ENCODE data around the gene UST.
A peak's percentile ranks its signal among the peaks of the same experiment; 100 is the strongest.
"Not testable (repeated sequence)": the region's sequence is repeated elsewhere in the genome, so short reads cannot be mapped to it uniquely, and the experiment has no call there.

UST gene

GRCh38 chr6:148771896-148772554 lies 25.2 kb downstream of the UST start:
- in situ Hi-C loops (cut with MboI; ENCODE audit: low sequenced_read_pairs, unreplicated experiment) = no loop called here
- peak; percentile 28 for DNase-seq (ENCODE audit: low spot score)
- TF ChIP-seq CTCF (IDR thresholded peaks at IDR 0.05; ENCODE audit: borderline replicate concordance, control extremely low read depth, extremely low read depth, insufficient read depth, missing control alignments) = no peak

- TF ChIP-seq CTCF (IDR thresholded peaks at IDR 0.05; ENCODE audit: borderline replicate concordance, control extremely low read depth, extremely low read depth, insufficient read depth, missing control alignments) = no peak
- in situ Hi-C loops (cut with MboI; ENCODE audit: low sequenced_read_pairs, unreplicated experiment) = no loop called here
- DNase-seq (ENCODE audit: low spot score) = no peak
These were observed 28.3 kb downstream of the UST start for GRCh38 chr6:148775161-148775560.

DNA sequence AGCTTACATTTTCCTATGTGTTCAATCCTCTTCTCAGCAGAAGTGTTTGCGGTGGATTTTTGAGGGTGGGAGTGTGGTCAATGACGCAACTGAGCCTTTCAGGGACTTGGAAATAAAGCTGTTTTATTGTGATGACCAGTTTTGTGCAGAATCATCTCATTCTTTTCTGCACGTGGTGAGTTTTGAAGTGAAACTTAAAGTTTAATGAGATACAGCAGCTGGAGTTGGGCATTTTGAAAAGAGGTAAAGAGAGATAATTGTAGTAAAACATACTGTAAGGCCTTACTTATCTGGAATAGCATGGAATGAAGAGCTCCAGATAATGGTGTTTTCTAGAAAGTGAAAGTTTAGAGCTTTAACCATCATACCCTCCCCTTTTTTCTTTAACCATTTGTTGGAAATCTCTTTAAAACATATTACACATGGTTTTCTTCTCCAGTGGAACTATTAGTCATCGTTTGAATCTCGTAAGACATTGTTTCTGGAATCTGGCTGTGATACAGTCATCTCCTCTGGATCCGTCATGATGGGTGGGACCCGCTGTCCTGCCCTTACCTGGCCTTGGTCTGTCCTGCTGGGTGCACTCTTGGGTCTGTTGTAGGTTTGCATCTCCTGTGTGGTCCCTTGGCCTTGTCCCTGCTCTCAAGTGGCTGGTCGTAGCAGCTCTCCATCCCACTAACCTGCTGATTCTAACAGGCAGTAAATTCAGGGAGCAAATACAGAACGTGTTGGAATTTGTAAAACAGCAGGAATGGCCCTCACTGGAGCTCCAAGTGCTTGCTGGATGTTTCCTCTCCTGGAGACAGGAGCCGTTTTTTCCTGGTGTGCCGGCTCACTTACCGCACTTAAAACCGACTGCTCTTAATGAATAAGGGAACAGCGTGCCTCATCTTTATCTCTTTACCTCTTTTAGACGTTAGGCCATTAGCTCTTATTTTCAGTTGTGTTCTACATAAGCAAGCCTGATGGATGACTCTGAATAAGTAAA lies 29.8 kb downstream of the UST start:
- TF ChIP-seq CTCF (IDR thresholded peaks at IDR 0.05; ENCODE audit: borderline replicate concordance, control extremely low read depth, extremely low read depth, insufficient read depth, missing control alignments) = no peak
- in situ Hi-C loops (cut with MboI; ENCODE audit: low sequenced_read_pairs, unreplicated experiment) = no loop called here
- no peak for DNase-seq (ENCODE audit: low spot score)

GRCh38 chr6:148779142-148779562 lies 32.3 kb downstream of the UST start:
- TF ChIP-seq CTCF (IDR thresholded peaks at IDR 0.05; ENCODE audit: borderline replicate concordance, control extremely low read depth, extremely low read depth, insufficient read depth, missing control alignments) = no peak
- DNase-seq (ENCODE audit: low spot score) = no peak
- in situ Hi-C loops (cut with MboI; ENCODE audit: low sequenced_read_pairs, unreplicated experiment) = no loop called here

- in situ Hi-C loops (cut with MboI; ENCODE audit: low sequenced_read_pairs, unreplicated experiment); DNase-seq (ENCODE audit: low spot score): not testable (repeated sequence)
These were observed 33.6 kb downstream of the UST start for GRCh38 chr6:148780423-148780822.

GRCh38 chr6:148780918-148781436 lies 34.1 kb downstream of the UST start:
- peak; percentile 64 for DNase-seq (ENCODE audit: low spot score)
- TF ChIP-seq CTCF (IDR thresholded peaks at IDR 0.05; ENCODE audit: borderline replicate concordance, control extremely low read depth, extremely low read depth, insufficient read depth, missing control alignments) = peak; percentile 5
- in situ Hi-C loops (cut with MboI; ENCODE audit: low sequenced_read_pairs, unreplicated experiment) = no loop called here

DNA sequence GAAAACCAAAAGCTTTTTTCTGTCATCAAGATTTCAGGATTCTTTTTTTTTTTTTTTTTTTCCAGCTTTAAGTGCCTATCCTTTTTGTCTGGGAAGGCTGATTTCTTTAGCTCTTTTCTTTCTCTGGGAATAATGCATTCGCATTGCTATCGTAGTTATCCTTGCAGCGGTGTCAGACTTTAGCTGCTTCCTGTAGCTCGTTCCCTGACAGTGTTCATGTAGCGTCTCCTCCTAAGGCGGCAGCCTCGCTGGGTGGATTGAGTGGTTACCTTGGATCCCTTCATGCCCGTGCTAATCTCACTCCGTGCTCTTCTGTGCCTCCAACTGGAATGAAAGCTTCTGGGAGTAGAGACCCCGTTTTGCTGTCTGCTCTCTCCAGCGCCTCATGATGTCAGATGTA lies 43.1 kb downstream of the UST start:
- TF ChIP-seq CTCF (IDR thresholded peaks at IDR 0.05; ENCODE audit: borderline replicate concordance, control extremely low read depth, extremely low read depth, insufficient read depth, missing control alignments) = no peak
- in situ Hi-C loops (cut with MboI; ENCODE audit: low sequenced_read_pairs, unreplicated experiment) = no loop called here
- DNase-seq (ENCODE audit: low spot score) = no peak
